Adipose tissue (tissue), 3 donors: ENCODE results near the gene TRPC4AP. TPM values are rescaled to one million over a fixed set of nuclear protein-coding genes. Genes with fewer than 3 reads are reported as not detected.

Source experiments
- H3K27ac ChIP-seq: one replicate; pipeline ENCODE4 v1.5.1; 2013; ENCODE audit warnings: low read depth, low read length
- WGBS, 3 donors: extraction: QIAGEN DNeasy Blood & Tissue Kit; methylation state at CpG; one replicate each; pipeline ENCODE4 v1.1.7; 2013; 5-methylcytosine and 5-hydroxymethylcytosine counted together
- polyA plus RNA-seq, 3 donors: library from polyadenylated mRNA; stranded (reverse); fragments of 200-250 nt; gene quantifications; one replicate each; pipeline ENCODE4 v1.2.3, GENCODE V29; 2013
- donor health status: healthy with polysubstance abuse.
- donor health status: Bipolar disorder and iron deficiency.
- donor health status: healthy.

The TRPC4AP gene
- polyA plus RNA-seq, 3 donors, result 36.1 to 54.5 (median 43.1) TPM

DNA sequence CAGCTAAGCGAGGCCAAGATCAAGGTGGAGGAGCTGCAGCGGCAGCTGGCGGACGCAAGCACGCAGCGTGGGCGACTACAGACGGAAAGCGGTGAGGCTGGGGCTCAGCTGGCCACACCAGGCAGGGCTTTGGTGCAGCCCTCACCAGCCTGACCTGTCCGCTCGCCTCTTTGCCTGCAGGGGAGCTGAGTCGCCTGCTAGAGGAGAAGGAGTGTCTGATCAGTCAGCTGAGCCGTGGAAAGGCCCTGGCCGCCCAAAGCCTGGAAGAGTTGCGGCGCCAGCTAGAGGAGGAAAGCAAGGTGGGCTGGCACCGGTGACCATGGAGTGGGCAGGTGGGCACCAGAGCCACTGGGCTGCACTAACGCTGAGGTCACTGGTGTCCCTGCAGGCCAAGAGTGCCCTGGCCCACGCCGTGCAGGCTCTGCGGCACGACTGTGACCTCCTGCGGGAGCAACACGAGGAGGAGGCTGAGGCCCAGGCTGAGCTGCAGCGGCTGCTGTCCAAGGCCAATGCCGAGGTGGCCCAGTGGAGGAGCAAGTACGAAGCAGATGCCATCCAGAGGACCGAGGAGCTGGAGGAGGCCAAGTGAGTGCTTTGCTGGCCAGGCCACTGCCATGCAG lies 94.2 kb downstream of the TRPC4AP start:
- H3K27ac ChIP-seq, result no peak overlapping the region
- WGBS, 3 donors, result 85 to 94% (median 92%) methylated on average over 28 of the region's 28 CpGs

DNA sequence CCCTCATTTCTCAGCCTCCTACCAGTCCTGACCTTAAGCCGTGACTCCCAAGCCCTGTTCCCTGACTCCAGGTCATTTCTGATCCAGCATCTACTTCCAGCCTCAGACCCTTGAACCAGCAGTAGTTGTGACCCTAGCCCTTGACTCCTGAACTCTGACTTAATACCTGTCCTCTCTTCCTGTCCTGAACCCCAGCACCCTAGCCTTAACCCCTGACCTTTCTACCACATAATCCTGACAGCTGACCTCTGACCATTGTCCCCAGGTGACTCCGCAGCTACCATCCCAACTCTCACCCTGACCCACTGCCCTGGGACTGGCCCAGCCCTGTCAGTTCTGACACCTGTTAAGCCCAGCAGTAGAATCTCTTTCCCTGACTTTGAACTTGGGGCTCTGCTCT lies 94.8 kb downstream of the TRPC4AP start:
- 84 to 98% (median 95%) methylated on average over 2 of the region's 2 CpGs for WGBS, 3 donors
- H3K27ac ChIP-seq, result no peak overlapping the region

DNA sequence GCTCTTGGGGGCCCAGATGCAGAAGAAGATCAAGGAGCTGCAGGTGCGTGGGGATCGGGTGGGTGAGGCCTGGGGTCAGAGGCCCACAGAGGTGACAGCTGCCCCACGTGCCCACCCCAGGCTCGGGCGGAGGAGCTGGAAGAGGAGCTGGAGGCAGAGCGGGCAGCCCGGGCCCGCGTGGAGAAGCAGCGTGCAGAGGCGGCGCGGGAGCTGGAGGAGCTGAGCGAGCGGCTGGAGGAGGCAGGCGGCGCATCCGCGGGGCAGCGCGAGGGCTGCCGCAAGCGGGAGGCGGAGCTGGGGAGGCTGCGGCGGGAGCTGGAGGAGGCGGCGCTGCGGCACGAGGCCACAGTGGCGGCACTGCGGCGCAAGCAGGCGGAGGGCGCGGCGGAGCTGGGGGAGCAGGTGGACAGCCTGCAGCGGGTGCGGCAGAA lies 95.5 kb downstream of the TRPC4AP start:
- H3K27ac ChIP-seq, result no peak overlapping the region
- WGBS, 3 donors, result 54 to 61% (median 57%) methylated on average over 27 to 39 of the region's 39 CpGs

DNA sequence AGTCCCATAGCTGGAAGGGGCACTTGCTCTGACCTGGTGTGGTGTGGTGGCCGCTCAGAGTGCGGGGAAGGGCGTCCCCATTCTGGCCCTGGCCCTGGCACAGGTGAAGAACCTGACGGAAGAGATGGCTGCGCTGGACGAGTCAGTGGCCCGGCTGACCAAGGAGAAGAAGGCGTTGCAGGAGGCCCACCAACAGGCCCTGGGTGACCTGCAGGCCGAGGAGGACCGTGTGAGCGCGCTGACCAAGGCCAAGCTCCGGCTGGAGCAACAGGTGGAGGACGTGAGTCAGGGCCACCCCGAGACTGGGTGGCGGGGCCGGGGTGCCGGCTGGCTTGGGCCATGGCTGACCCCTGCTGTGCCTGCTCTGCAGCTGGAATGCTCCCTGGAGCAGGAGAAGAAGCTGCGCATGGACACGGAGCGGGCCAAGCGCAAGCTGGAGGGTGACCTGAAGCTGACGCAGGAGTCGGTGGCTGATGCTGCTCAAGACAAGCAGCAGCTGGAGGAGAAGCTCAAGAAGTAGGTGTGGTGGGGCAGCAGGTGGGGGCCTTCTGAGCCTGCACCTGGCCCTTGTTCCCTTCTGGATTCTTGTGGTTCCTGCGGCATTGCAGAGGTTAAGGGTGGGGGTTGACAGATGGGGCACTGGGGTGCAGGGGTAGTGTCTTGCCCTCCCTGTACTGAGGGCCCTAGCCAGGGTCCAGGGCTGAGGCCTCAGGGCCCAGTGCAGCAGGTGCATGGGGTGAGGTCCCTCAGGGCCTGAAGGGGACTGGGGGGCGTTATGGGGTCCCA lies 96.2 kb downstream of the TRPC4AP start:
- 95 to 97% (median 96%) methylated on average over 23 to 26 of the region's 26 CpGs for WGBS, 3 donors
- H3K27ac ChIP-seq, result no peak overlapping the region

DNA sequence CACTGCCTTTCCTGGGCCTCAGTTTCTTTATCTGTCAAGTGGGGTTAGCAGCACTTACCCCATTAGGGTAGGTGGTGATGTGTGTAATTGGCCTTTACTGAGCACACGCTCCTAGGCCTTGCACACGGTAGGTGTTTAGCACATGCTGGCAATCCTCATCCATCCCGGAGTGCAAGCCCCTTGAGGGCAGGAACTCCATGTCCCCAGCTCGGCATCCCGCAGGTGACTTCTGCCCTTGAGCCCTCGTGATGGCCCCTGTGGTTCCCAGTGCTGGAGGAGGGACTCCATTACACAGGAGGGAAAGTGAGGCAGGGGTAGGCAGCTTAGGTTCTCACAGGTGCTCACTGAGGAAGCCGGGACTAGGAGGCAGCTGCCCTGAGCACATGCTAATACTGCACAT lies 96.9 kb downstream of the TRPC4AP start:
- 90 to 97% (median 94%) methylated on average over 7 of the region's 7 CpGs for WGBS, 3 donors
- no peak overlapping the region for H3K27ac ChIP-seq

DNA sequence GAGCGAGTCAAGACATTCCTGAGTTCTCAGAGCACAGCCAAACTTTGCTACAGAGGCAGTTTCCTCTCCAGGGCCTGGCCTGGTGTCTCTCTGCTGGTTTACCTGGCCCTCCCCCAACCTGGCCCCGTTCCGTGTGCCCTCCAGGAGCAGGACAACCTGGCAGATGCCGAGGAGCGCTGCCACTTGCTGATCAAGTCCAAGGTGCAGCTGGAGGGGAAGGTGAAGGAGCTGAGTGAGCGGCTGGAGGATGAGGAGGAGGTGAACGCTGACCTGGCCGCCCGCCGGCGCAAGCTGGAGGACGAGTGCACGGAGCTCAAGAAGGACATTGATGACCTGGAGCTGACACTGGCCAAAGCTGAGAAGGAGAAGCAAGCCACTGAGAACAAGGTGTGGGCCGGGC lies 97.4 kb downstream of the TRPC4AP start:
- 87 to 95% (median 94%) methylated on average over 13 to 14 of the region's 14 CpGs for WGBS, 3 donors
- no peak overlapping the region for H3K27ac ChIP-seq

DNA sequence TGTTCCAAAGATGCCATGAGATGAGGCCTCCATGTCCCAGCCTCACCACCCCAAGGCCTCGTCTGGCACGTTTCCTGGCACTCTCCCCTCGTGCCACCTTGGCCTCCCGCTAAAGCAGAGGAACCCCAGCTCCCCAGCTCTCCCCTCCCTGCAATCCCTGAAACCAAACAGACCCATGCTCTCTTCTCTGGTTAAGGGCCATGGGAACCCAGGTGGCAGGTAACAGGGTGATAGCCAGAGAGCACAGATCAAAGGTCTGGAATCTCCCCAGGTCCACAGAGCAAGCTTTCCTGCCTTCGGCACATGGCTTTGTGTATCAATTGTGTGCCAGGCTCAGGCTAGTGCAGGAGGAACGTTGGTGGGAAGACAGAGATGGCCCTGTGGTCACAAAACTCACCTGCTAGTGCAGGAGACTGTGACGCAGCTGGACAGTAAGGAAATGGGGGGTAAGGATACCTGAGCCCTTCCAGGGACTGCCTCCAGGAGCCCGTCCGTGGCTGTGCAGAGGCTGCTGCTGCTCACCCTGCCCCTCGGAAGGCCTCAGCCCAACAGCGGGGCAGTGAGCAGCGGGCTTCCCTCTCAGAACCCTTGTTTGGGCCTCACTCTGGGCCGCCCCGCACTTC lies 98.0 kb downstream of the TRPC4AP start:
- WGBS, 3 donors, result 78 to 87% (median 82%) methylated on average over 14 of the region's 14 CpGs
- H3K27ac ChIP-seq, result no peak overlapping the region

DNA sequence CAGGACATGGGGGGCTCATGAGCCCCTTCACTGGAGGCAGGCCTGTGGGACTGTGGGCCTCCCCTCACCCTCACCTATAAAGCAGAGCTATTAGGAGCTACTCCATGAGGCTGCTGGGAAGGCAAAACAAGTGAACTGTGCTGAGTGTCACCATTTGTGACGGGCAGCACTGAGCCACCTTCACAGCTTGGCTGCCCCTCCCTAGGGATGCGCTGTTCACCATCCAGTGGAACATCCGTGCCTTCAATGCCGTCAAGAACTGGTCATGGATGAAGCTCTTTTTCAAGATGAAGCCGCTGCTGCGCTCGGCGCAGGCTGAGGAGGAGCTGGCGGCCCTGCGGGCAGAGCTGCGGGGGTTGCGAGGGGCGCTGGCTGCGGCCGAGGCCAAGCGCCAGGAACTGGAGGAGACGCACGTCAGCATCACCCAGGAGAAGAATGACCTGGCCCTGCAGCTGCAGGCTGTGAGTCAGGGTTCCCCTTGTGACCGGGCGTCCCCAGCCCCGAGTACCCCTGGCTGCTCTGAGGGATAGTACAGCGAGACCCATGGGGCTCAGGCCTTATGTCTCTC lies 98.6 kb downstream of the TRPC4AP start:
- WGBS, 3 donors, result 90 to 94% (median 91%) methylated on average over 22 of the region's 22 CpGs
- no peak overlapping the region for H3K27ac ChIP-seq

DNA sequence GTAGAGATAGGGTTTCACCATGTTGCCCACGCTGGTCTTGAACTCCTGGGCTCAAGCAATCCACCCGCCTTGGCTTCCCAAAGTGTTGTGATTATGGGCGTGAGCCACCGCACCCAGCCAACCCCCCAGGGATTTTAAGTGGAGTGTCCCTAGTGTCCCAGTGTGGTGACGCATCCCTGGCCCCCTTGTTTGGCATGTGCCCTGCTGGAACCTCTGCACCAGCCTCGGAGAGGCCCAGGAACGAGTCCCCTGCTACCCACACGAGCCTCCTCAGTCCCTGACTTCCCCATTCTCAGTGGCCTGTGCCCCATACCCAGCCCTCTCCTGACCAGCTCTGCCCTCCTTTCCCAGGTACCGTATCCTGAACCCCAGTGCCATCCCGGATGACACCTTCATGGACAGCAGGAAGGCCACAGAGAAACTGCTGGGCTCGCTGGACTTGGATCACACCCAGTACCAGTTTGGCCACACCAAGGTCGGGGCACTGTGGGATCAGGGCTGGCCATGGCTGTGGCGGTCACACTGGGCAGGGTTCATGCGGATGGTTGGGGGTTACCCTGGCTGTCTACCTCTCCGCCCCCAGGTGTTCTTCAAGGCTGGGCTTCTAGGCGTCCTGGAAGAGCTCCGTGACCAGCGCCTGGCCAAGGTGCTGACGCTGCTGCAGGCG lies 99.7 kb downstream of the TRPC4AP start:
- no peak overlapping the region for H3K27ac ChIP-seq
- WGBS, 3 donors, result 94 to 95% (median 95%) methylated on average over 20 of the region's 20 CpGs

DNA sequence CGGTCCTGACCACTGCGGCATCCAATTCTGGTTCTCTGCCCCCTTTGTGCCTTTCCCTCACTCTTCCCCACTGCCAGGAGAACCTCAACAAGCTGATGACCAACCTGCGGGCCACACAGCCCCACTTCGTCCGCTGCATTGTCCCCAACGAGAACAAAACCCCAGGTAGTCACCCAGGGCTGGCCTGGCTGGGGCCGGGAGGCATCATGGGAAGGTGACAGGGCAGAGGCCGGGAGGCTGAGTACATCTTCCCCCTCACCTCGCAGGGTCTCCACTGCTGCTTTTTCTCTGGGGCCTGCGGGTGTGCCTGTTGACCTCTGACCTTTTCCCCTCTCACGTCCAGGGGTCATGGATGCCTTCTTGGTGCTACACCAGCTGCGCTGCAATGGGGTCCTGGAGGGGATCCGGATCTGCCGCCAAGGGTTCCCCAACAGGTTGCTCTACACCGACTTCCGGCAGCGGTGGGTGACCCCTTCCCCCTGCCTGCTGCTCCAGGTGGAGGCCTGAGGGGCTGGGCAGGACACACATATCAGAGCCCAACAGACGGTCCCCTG lies 101.9 kb downstream of the TRPC4AP start:
- WGBS, 3 donors, result 83 to 88% (median 84%) methylated on average over 18 of the region's 18 CpGs
- no peak overlapping the region for H3K27ac ChIP-seq

DNA sequence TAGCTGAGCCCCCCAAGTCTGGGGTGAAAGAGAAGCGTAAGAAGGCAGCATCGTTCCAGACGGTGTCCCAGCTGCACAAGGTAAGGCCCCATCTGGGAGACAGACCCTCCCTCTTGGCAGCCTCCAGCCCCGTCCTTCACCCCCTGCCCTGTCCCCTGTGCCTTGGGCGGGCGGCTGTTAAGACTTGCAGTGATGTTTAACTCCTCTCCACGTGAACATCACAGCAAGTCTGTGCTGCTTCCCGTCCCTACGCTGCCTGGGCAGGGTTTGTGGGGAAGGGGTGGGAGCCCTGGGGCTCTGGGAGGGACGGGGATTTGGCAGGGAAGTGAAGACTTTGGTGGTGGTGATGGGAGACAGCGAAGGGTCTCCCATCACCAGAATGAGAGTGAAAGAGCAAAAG lies 102.4 kb downstream of the TRPC4AP start:
- WGBS, 3 donors, result 74 to 86% (median 75%) methylated on average over 11 of the region's 11 CpGs

DNA sequence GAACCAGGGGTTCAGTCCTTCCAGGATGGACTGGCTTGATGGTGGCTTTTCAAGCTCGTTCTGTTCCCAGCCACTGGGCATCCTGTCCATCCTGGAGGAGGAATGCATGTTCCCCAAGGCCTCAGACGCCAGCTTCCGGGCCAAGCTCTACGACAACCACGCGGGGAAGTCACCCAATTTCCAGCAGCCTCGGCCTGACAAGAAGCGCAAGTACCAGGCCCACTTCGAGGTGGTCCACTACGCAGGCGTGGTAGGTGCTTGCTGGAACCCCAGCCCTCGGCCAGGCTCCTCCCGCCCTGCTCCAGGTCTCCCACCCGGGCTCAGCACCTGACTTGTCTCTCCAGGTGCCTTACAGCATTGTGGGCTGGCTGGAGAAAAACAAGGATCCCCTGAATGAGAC lies 102.9 kb downstream of the TRPC4AP start:
- no peak overlapping the region for H3K27ac ChIP-seq
- 88 to 95% (median 93%) methylated on average over 14 of the region's 14 CpGs for WGBS, 3 donors

More for the DNA sequence above, 102.4 kb downstream of the TRPC4AP start:
- no peak overlapping the region for H3K27ac ChIP-seq

DNA sequence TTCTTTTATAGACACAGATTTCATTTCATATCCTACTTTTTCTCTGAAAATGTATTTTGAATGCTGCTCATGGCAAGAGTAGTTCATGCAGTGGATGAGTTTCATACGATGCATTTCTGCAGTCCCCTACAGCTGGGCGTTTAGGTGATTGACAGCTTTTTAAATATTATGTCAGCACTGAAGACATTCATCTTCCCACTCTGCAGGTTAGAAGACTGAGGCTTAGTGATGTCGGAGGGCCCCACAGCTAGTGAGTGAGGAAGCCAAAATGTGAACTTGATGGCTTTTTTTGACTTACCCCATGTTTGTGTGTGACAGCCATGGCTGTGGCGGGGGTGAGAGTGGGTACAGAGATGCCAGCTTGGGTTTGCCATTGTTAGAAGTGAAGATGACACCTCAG lies 103.5 kb downstream of the TRPC4AP start:
- 85 to 90% (median 88%) methylated on average over 4 of the region's 4 CpGs for WGBS, 3 donors
- no peak overlapping the region for H3K27ac ChIP-seq

DNA sequence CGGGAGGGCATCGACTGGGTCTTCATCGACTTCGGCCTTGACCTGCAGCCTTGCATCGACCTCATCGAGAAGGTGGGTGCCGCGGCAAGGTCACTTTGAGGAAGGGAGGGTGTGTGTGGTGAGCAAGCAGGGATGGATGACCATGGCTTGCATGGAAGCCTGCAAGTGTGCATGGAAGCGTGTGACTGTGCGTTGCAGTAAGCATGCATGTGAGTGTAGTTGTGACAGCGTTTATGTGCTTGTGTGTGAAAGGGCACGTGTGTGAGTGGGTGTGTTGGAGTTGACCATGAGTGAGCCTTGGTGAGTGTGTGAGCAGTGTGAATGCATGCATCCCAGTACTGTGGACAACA lies 104.4 kb downstream of the TRPC4AP start:
- WGBS, 3 donors, result 69 to 85% (median 79%) methylated on average over 12 of the region's 12 CpGs

DNA sequence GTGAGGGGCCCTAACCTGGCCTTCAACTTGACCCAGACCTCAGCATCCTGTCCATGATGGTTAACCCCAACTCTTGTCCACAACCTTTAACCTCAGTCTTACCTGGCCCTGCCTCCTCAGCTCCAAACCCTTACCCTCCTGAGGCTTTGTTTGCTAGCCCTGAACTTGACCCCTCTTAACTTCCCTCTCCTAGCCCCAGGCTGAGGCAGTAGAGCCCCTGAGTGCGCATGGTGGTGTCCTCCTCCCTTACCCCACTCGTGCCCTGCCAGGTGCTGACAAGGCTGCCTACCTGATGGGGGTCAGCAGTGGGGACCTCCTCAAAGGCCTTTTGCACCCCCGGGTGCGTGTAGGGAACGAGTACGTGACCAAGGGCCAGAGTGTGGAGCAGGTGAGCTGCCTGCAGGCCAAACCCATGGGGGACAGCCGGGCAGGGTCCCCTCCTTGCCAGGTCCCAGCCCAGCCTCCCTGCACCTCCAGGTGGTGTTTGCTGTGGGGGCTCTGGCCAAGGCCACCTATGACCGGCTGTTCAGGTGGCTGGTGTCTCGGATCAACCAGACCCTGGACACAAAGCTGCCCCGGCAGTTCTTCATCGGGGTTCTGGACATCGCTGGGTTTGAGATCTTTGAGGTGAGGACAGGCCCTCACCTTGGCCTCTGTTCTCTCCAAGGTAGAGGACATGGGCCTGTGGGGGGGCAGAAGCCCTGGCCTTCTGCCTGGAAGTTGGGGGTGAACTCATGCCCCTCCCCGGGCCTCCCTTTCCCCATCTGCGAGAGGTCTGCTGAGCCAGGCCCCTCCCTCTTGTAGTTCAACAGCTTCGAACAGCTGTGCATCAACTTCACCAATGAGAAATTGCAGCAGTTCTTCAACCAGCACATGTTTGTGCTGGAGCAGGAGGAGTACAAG lies 105.1 kb downstream of the TRPC4AP start:
- WGBS, 3 donors, result 58 to 73% (median 71%) methylated on average over 15 of the region's 15 CpGs
- no peak overlapping the region for H3K27ac ChIP-seq

More for the DNA sequence above, 104.4 kb downstream of the TRPC4AP start:
- no peak overlapping the region for H3K27ac ChIP-seq

DNA sequence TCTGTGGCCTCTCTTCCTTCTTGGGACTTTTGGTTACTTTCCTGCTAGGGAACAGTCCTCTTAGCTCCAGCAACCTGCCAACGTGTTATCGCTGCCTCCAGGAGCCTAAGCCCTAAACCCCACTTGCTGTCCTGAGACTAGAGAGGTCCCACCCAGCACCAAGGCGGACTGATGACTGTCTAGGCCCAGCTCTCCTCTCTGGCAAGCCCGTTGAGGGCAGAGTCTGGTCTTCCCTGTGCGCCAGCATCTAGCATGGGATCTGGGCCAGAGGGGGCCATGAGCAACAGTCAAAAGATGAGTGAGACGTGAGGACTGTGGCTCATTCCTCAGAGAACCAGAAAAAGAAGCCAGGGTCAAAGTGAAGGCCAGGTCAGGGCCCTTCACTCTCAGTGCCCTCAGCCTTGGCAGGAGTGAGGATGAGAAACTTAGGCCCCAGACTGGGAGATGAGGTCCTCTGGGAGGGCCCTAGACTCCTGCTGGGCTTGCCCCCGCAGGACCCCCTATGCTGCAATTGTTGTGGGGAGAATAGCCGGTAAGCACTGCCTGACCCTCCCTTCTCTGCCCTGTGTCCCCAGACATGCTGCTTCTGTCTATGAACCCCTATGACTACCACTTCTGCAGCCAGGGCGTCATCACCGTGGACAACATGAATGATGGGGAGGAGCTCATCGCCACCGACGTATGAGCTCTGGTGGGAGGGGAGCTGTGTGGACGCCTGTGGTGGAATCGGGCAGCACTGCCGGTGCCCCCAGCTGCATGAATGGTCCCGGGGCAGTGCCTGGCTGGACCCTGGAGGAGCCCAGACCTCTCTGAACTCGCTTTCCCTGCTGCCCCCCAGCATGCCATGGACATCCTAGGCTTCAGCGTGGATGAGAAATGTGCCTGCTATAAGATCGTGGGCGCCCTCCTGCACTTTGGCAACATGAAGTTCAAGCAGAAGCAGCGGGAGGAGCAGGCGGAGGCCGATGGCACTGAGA lies 106.0 kb downstream of the TRPC4AP start:
- no peak overlapping the region for H3K27ac ChIP-seq
- 62 to 74% (median 72%) methylated on average over 23 to 24 of the region's 24 CpGs for WGBS, 3 donors
